Vagina (tissue), 2 donors: ENCODE data around the gene MEN1. TPM values are rescaled to one million over a fixed set of nuclear protein-coding genes. Genes with fewer than 3 reads are reported as not detected.
A peak's percentile ranks its signal among the peaks of the same experiment; 100 is the strongest.

Source experiments
- DNase-seq, 2 donors: peaks; one replicate each; pipeline ENCODE4 v3.0.0-alpha.2; 2017; ENCODE audit errors: extremely low spot score in 2 of 2
- H3K27ac ChIP-seq: fragments of 200-600 bp; sonication (generic); one replicate; pipeline ENCODE4 v1.5.1; 2019
- H3K27me3 ChIP-seq: fragments of 200-600 bp; sonication (generic); one replicate; pipeline ENCODE4 v1.5.1; 2019
- H3K36me3 ChIP-seq, 2 donors: fragments of 200-600 bp; sonication (generic); one replicate each; pipeline ENCODE4 v1.5.1; 2017 to 2019
- H3K4me1 ChIP-seq: fragments of 200-600 bp; sonication (generic); one replicate; pipeline ENCODE4 v1.5.1; 2019
- H3K4me3 ChIP-seq, 2 donors: fragments of 200-600 bp; sonication (generic); 1 replicate in 1 of 2; 2 replicates in 1 of 2; pipeline ENCODE4 v1.5.1; 2016 to 2019
- H3K9me3 ChIP-seq: fragments of 200-600 bp; sonication (generic); one replicate; pipeline ENCODE4 v1.5.1; 2019
- CTCF ChIP-seq, 3 experiments: fragments of 450-650 bp in 2 of 3; fragments of 200-600 bp in 1 of 3; sonication (generic) in 1 of 3; IDR thresholded peaks; one replicate each; pipeline ENCODE4 v1.5.1; 2017 to 2019; ENCODE audit warnings: antibody characterized with exemption in 3 of 3, mild to moderate bottlenecking in 2 of 3, moderate library complexity in 2 of 3
- POLR2A ChIP-seq, 2 donors: fragments of 450-650 bp; IDR thresholded peaks; one replicate each; pipeline ENCODE4 v1.6.1; 2017; ENCODE audit warnings: antibody characterized with exemption in 2 of 2, mild to moderate bottlenecking in 2 of 2, moderate library complexity in 2 of 2
- POLR2AphosphoS5 ChIP-seq, 2 donors: sonication (generic); formaldehyde crosslinking; IDR thresholded peaks; one replicate each; pipeline ENCODE4 v1.9.0; 2017; ENCODE audit warnings: antibody characterized with exemption in 2 of 2, mild to moderate bottlenecking in 2 of 2, low read depth in 1 of 2; ENCODE audit not compliant: insufficient read depth in 1 of 2
- intact Hi-C: fragments of 100-400 bp; cut with DNase I; formaldehyde crosslinking; loops from one replicate; pipeline ENCODE4 v1.15.1; 2023
- total RNA-seq: library from RNA; depleted of rRNA; stranded (reverse); fragments of >200 nt; gene quantifications from one replicate; pipeline ENCODE4 v1.2.3, GENCODE V29; 2016

MEN1 gene
- total RNA-seq, 1 donor from 2014 or later, result 27.0 TPM

- intact Hi-C loops, result loop anchor here (2.0 kb wide), 1 partner anchor 44 kb away; no protein-coding TSS in a partner anchor
- no peaks in the 10 kb centered on the region for H3K27me3 ChIP-seq
- H3K36me3 ChIP-seq, result peaks cover 0 to 7% of the 10 kb centered on the region in 2 donors
- TF ChIP-seq CTCF (IDR thresholded peaks at IDR 0.05) (peak in 1 of 3 experiments; percentile 13), POLR2AphosphoS5 (IDR thresholded peaks at IDR 0.05; ENCODE audit: insufficient read depth in 1 of 2, low read depth in 1 of 2) (peak in 1 of 2 donors; percentile 27), POLR2A (IDR thresholded peaks at IDR 0.05) (no peak)
- no peak for DNase-seq
- peaks cover 33% of the 10 kb centered on the region for H3K4me1 ChIP-seq
- no peaks in the 10 kb centered on the region for H3K9me3 ChIP-seq
- peak within 1 kb of the TSS; percentile 50 to 56 for H3K4me3 ChIP-seq
- peak within 1 kb of the TSS; percentile 78 for H3K27ac ChIP-seq
Measured at GRCh38 chr11:64844330-64845128, 34.2 kb upstream of the MEN1 start, which contains the start of gene CDC42BPG. Gene CDC42BPG, minus strand, starts transcription at chr11:64844653. Its CDS starts 84 bp downstream, at chr11:64844569.

DNA sequence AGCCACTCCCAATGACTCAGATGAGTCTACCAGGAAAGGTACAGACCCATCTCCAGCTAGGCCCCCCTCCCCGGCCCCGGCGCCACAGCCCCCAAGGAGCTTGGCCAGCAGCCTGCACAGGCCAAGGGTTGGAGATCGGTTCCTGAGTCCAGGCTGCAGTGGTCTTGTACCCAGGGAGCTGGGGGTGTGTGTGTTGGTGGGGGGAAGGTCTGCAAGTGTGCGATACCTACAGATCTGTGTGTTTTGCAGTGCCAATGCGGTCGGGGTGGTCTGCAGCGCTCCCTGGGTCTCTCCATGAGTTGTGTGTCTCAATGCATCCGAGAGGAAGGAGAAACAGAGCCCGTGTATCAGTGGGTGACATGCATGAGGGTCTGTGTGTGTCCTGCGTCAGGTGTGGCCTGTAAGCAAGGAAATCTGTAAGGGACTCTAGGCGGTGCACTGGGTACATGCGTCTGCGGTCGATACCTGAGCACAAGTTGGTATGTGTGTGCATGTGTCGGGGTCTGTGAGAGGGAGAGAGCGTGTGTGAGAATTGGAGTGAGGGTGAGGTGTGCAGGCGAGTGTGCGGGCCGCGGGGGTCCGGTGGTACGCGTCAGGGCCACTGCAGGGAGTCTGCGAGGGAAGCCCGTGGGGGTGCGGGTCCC is 33.5 kb upstream of the MEN1 start:
- intact Hi-C loops, result loop anchor here (2.0 kb wide), 1 partner anchor 45 kb away; no protein-coding TSS in a partner anchor
- DNase-seq, result no peak
- peak overlapping the region; percentile 78 for H3K27ac ChIP-seq
- H3K36me3 ChIP-seq, result peaks cover 0 to 7% of the 10 kb centered on the region in 2 donors
- TF ChIP-seq CTCF (IDR thresholded peaks at IDR 0.05) (no peak), POLR2A (IDR thresholded peaks at IDR 0.05) (no peak), POLR2AphosphoS5 (IDR thresholded peaks at IDR 0.05; ENCODE audit: insufficient read depth in 1 of 2, low read depth in 1 of 2) (no peak)
- H3K4me1 ChIP-seq, result peaks cover 25% of the 10 kb centered on the region
- H3K4me3 ChIP-seq, result peak overlapping the region; percentile 50 to 56
- no peaks in the 10 kb centered on the region for H3K9me3 ChIP-seq
- H3K27me3 ChIP-seq, result no peaks in the 10 kb centered on the region

DNA sequence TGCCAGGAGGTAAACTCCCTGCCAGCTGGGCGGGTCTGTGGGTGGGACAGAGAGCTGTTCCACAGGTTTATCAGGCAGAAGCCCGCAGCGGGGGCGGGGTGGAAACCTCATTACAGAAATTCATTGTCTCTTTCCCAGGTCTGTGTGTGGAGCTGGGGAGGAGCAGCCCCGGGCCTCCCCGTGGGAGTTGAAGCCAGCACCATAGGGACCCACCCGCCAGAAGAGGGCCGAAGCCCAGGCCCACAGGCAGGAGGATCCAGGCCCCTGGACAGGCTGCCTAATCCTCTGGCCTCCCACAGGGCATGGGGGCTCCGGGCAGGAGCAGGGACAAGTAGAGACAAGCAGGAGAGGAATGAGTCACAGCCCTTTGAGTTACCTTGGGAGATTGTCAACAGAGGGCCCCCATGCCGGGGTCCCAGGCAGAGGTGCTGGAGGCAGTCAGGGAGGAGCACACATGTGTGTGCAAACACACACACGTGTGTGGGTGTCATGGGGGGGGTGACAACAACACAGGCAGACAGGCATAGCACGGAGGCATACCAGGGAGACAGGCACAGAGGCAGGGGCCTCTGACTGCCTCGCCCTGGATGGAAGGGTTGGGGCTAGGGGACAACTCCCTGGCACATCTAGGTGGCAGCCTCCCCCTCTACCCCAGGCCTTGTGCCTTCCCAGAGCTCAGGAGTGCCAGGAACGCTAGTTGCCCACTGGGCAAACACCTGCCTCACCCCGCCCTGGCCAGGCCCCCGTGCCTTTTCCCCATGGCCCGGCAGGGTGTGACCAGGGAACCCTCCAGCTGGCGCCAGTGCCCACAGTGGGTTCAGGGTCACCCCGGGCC is 32.7 kb upstream of the MEN1 start:
- no peak for DNase-seq
- intact Hi-C loops, result no loop called here
- peaks cover 18% of the 10 kb centered on the region for H3K4me1 ChIP-seq
- no peaks in the 10 kb centered on the region for H3K27me3 ChIP-seq
- H3K27ac ChIP-seq, result peak overlapping the region; percentile 78
- H3K9me3 ChIP-seq, result no peaks in the 10 kb centered on the region
- peak overlapping the region; percentile 50 to 56 for H3K4me3 ChIP-seq
- peak; percentile 8 to 45 for TF ChIP-seq POLR2AphosphoS5 (IDR thresholded peaks at IDR 0.05; ENCODE audit: insufficient read depth in 1 of 2, low read depth in 1 of 2)
- TF ChIP-seq CTCF (IDR thresholded peaks at IDR 0.05), result no peak
- TF ChIP-seq POLR2A (IDR thresholded peaks at IDR 0.05), result no peak
- H3K36me3 ChIP-seq, result peaks cover 0 to 7% of the 10 kb centered on the region in 2 donors

- H3K4me3 ChIP-seq, result peak overlapping the region in 1 of 2 donors; percentile 50
- intact Hi-C loops, result no loop called here
- peaks cover 13% of the 10 kb centered on the region for H3K4me1 ChIP-seq
- H3K27ac ChIP-seq, result peak overlapping the region; percentile 78
- TF ChIP-seq POLR2AphosphoS5 (IDR thresholded peaks at IDR 0.05; ENCODE audit: insufficient read depth in 1 of 2, low read depth in 1 of 2) (no peak), CTCF (IDR thresholded peaks at IDR 0.05) (no peak), POLR2A (IDR thresholded peaks at IDR 0.05) (no peak)
- H3K27me3 ChIP-seq, result no peaks in the 10 kb centered on the region
- no peaks in the 10 kb centered on the region for H3K9me3 ChIP-seq
- no peak for DNase-seq
- peaks cover 0 to 7% of the 10 kb centered on the region in 2 donors for H3K36me3 ChIP-seq
Measured at GRCh38 chr11:64842366-64842759, 32.0 kb upstream of the MEN1 start.
